Tibial artery (tissue), 4 donors: Measurements from ENCODE around the gene LUC7L.
"Not testable (repeated sequence)": the region's sequence is repeated elsewhere in the genome, so short reads cannot be mapped to it uniquely, and the experiment has no call there.

Experiments used
- DNase-seq, 2 donors: peaks; one replicate each; pipeline ENCODE4 v3.0.0-alpha.2; 2019
- H3K27ac ChIP-seq, 2 donors: fragments of 200-600 bp; sonication (generic) in 1 of 2; 1 replicate in 1 of 2; 2 replicates in 1 of 2; pipeline ENCODE4 v1.5.1; 2018 to 2019; ENCODE audit warnings: mild to moderate bottlenecking in 1 of 2
- H3K27me3 ChIP-seq, 2 donors: fragments of 200-600 bp; sonication (generic) in 1 of 2; one replicate each; pipeline versions ENCODE4 v1.5.1 to v1.6.0; 2016 to 2019
- H3K36me3 ChIP-seq, 3 donors: fragments of 200-600 bp; sonication (generic) in 2 of 3; one replicate each; pipeline ENCODE4 v1.5.1; 2016 to 2019; ENCODE audit warnings: mild to moderate bottlenecking in 2 of 3
- H3K4me1 ChIP-seq, 4 donors: fragments of 200-600 bp; sonication (generic) in 2 of 4; 1 replicate in 3 of 4; 2 replicates in 1 of 4; pipeline ENCODE4 v1.5.1; 2016 to 2019
- H3K4me3 ChIP-seq, 2 donors: fragments of 200-600 bp; sonication (generic) in 1 of 2; 1 replicate in 1 of 2; 2 replicates in 1 of 2; pipeline ENCODE4 v1.5.1; 2018 to 2019; ENCODE audit warnings: mild to moderate bottlenecking in 2 of 2
- H3K9me3 ChIP-seq, 3 donors: fragments of 200-600 bp; sonication (generic) in 1 of 3; one replicate each; pipeline ENCODE4 v1.5.1; 2016 to 2019
- intact Hi-C: fragments of 100-400 bp; cut with DNase I; formaldehyde crosslinking; loops from one replicate; pipeline ENCODE4 v1.15.0; 2023; ENCODE audit warnings: low total_unique reads
- TF ChIP-seq, protein P1 (sequence below), 2 experiments: fragments of 200-600 bp in 1 of 2; fragments of 450-650 bp in 1 of 2; IDR thresholded peaks; one replicate each; pipeline ENCODE4 v1.5.1; 2017 to 2019; ENCODE audit warnings: antibody characterized with exemption in 2 of 2, mild to moderate bottlenecking in 1 of 2, moderate library complexity in 1 of 2

LUC7L gene

DNA sequence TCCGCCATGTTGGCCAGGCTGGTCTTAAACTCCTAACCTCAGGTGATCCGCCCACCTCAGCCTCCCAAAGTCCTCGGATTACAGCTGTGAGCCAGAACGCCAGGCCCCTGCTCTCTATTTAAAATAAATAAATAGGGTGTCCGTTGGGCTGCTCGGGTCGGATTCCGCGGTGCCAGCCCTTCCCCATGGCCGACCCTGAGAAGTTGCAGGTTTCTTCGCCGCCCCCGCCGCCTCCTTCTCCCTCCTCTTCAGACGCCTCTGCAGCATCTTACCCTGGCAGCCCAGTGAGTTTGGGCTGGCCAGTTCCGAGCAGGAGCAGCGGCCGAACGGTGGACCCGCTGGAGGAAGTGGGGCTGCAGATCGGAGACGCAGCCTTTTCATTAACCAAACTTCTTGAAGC lies 1.7 kb upstream of the LUC7L start:
- H3K4me1 ChIP-seq: peaks cover 5 to 30% (median 19%) of the 10 kb centered on the region in 4 donors
- intact Hi-C loops: no loop called here
- no peak overlapping the region for H3K4me3 ChIP-seq
- H3K36me3 ChIP-seq: peaks cover 13 to 18% (median 16%) of the 10 kb centered on the region in 3 donors
- no peak overlapping the region for H3K27ac ChIP-seq
- TF ChIP-seq, protein P1, sequence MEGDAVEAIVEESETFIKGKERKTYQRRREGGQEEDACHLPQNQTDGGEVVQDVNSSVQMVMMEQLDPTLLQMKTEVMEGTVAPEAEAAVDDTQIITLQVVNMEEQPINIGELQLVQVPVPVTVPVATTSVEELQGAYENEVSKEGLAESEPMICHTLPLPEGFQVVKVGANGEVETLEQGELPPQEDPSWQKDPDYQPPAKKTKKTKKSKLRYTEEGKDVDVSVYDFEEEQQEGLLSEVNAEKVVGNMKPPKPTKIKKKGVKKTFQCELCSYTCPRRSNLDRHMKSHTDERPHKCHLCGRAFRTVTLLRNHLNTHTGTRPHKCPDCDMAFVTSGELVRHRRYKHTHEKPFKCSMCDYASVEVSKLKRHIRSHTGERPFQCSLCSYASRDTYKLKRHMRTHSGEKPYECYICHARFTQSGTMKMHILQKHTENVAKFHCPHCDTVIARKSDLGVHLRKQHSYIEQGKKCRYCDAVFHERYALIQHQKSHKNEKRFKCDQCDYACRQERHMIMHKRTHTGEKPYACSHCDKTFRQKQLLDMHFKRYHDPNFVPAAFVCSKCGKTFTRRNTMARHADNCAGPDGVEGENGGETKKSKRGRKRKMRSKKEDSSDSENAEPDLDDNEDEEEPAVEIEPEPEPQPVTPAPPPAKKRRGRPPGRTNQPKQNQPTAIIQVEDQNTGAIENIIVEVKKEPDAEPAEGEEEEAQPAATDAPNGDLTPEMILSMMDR (IDR thresholded peaks at IDR 0.05): no peak
- DNase-seq: no peak
- H3K9me3 ChIP-seq: no peaks in the 10 kb centered on the region
- H3K27me3 ChIP-seq: no peaks in the 10 kb centered on the region

DNA sequence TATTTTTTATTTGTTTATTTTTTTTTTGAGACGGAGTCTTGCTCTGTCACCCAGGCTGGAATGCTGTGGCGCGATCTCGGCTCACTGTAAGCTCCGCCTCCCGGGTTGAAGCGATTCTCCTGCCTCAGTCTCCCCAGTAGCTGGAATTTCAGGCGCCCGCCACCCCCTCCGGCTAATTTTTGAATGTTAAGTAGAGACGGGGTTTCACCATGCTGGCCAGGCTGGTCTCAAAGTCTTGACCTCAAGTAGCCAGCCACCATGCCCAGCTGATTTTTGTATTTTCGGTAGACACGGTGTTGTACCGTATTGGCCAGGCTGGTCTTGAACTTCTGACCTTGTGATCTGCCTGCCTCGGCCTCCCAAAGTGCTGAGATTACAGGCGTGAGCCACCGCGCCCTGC lies 1.1 kb upstream of the LUC7L start:
- intact Hi-C loops, DNase-seq, H3K9me3 ChIP-seq, H3K27ac ChIP-seq, H3K4me3 ChIP-seq, H3K27me3 ChIP-seq: not testable (repeated sequence)
- Histone ChIP-seq H3K4me1 (peaks cover 5 to 25% (median 14%) of the 10 kb centered on the region in 4 donors), H3K36me3 (peaks cover 19 to 24% (median 21%) of the 10 kb centered on the region in 3 donors)

DNA sequence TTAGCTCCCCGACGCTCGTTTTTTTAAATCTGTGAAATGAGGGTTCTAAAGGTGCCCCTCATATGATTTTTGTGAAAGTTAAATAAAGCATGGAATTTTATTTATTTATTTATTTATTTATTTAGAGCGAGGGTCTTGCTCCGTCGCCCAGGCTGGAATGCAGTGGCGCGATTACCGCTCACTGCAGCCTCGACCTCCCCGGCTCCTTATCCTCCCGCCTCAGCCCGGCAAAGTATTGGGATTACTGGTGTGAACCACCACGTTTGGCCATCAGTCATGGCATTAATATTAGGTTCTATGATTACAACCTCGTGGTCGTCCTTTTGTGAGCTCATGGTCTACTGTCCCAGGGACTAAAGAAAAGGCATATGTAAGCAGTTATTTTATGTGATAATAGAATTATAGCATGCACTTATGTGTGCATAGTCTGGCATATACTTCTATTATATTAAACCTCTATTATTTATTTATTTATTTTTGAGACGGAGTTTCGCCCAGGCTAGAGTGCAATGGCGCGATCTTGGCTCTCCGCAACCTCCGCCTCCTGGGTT lies 557 bp upstream of the LUC7L start:
- peak overlapping the region; percentile 90 to 95 for H3K27ac ChIP-seq
- H3K4me1 ChIP-seq: peaks cover 5 to 25% (median 14%) of the 10 kb centered on the region in 4 donors
- H3K36me3 ChIP-seq: peaks cover 22 to 29% (median 25%) of the 10 kb centered on the region in 3 donors
- no peaks in the 10 kb centered on the region for H3K9me3 ChIP-seq
- H3K4me3 ChIP-seq: peak overlapping the region; percentile 79 to 88
- no peak for DNase-seq
- no peaks in the 10 kb centered on the region for H3K27me3 ChIP-seq
- intact Hi-C loops: no loop called here
- TF ChIP-seq, protein P1 (IDR thresholded peaks at IDR 0.05): no peak

DNA sequence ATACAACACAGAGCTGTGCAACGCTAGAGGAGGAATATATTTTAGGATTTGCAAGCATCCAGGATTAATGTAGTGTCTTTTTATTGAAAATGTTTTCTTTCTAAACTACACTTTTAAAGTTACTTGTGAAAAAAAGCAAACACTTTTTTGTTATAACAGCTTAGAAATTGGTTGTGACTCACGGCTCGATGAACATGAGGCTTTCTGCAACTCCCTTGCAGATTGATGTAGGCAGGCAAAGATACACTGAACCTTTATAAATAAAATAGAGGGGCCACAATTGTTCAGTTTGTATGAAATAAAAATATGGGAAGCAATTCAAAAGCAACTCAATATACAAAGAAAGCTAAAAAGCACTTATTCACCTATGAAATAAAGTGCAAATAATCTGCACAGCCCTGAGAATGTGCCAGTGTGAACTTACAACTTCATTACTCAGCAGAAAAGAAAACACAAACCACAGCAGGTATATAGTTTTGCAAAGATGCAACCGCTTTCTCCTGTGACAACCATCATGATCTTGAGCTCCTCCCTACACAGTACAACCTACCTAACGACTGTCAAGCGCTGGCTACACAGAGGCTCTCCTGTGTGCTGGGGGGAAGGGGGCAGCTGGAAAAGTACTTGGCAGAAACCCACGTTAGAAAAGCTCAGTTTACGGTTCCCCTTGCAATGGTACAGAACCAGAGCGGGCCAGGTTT lies 948 bp downstream of the LUC7L start:
- Histone ChIP-seq H3K4me3 (peak overlapping the region; percentile 79 to 88), H3K27me3 (no peaks in the 10 kb centered on the region), H3K4me1 (peaks cover 5 to 22% (median 14%) of the 10 kb centered on the region in 4 donors), H3K9me3 (no peaks in the 10 kb centered on the region), H3K36me3 (peaks cover 37 to 44% (median 40%) of the 10 kb centered on the region in 3 donors), H3K27ac (peak overlapping the region; percentile 90 to 95)
- no peak for DNase-seq
- TF ChIP-seq, protein P1 (IDR thresholded peaks at IDR 0.05): no peak
- intact Hi-C loops: no loop called here

DNA sequence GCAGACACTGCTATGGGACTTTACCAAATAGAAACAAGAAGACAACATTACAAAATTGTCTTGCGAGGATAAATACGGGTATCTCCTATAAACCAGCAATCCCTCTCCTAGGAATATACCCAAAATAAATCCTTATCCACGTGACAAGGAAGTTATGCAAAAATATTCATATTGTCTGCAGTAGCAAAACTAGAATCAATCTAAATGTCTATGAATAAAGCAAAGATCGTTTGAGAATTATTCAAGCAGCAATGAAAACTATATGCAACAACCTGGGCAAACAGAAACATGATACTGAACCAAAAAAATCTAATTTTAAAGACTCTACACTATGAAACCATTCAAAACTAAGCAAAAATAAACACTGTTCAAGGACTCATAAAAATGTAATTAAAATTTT lies 9.2 kb downstream of the LUC7L start:
- intact Hi-C loops: no loop called here
- no peak overlapping the region for H3K27ac ChIP-seq
- no peaks in the 10 kb centered on the region for H3K27me3 ChIP-seq
- TF ChIP-seq, protein P1 (IDR thresholded peaks at IDR 0.05): no peak
- peaks cover 71 to 99% (median 76%) of the 10 kb centered on the region in 3 donors for H3K36me3 ChIP-seq
- no peak overlapping the region for H3K4me3 ChIP-seq
- H3K4me1 ChIP-seq: no peaks in the 10 kb centered on the region
- DNase-seq: no peak
- H3K9me3 ChIP-seq: no peaks in the 10 kb centered on the region

DNA sequence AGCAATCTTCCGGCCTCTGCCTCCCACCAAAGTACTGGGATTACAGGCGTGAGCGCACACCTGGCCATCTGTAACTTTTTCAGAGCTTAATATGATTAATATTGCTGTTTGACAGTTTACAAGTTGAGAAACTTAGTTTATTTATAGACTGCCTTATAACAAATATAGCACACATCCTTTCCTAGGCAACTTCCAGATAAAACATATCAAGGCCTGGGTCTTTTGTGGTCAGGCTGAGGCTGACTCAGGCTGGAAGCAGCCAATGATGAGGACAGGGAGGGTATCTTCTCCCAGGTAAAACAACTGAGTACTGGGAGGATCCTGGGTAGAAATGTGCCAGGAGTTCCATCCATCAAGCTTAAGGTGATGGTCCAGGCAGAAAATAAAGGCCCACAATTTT lies 16.2 kb downstream of the LUC7L start:
- Histone ChIP-seq H3K27me3 (no peaks in the 10 kb centered on the region), H3K4me3 (no peak overlapping the region), H3K9me3 (no peaks in the 10 kb centered on the region), H3K36me3 (peaks cover 43 to 100% (median 63%) of the 10 kb centered on the region in 3 donors), H3K27ac (no peak overlapping the region), H3K4me1 (peaks cover 0 to 6% (median 0%) of the 10 kb centered on the region in 4 donors)
- no peak for DNase-seq
- TF ChIP-seq, protein P1 (IDR thresholded peaks at IDR 0.05): no peak
- intact Hi-C loops: no loop called here

DNA sequence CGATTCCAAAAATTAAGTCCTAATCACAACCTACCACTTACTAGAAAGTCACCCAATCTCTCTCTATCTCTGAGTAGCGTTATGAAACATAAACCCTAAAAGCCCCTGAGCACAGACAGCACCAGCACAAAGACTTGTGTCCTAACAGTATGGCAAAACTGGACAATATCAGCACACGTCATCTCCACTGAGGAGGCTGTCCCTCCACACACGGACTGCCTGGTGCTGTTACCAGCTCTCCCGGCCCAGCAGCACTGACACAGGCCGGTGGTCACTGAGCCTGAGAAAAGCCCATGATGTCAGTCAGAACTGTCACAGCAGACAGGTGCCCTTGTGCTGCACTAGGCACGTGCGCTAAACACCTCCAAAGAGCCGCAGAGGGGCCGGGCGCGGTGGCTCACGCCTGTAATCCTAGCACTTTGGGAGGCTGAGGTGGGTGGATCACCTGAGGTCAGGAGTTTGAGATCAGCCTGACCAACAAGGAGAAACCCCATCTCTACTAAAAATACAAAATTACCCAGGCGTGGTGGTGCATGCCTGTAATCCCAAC lies 17.5 kb downstream of the LUC7L start:
- H3K4me3 ChIP-seq, H3K9me3 ChIP-seq, H3K27ac ChIP-seq, DNase-seq, intact Hi-C loops, H3K4me1 ChIP-seq, H3K27me3 ChIP-seq: not testable (repeated sequence)
- H3K36me3 ChIP-seq: peaks cover 47 to 100% (median 65%) of the 10 kb centered on the region in 3 donors

DNA sequence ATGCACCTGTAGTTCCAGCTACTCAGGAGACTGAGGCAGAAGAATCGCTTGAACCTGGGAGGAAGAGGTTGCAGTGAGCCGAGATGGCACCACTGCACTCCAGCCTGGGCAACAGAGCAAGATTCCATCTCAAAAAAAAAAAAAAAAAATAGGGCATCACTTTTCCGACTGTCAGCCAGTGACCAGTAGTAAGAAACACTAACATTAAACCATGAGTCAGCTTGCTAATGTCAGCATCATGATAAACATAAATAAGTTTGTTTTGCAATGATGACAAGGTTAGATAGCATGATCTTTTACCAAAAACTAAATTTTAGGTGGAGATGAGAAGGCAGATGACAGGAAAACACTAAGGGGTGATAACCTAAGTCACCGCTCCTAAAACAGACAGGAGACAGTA lies 19.9 kb downstream of the LUC7L start:
- H3K27me3 ChIP-seq, H3K27ac ChIP-seq, DNase-seq, intact Hi-C loops, H3K9me3 ChIP-seq, H3K4me3 ChIP-seq, H3K4me1 ChIP-seq: not testable (repeated sequence)
- H3K36me3 ChIP-seq: peaks cover 46 to 100% (median 68%) of the 10 kb centered on the region in 3 donors

DNA sequence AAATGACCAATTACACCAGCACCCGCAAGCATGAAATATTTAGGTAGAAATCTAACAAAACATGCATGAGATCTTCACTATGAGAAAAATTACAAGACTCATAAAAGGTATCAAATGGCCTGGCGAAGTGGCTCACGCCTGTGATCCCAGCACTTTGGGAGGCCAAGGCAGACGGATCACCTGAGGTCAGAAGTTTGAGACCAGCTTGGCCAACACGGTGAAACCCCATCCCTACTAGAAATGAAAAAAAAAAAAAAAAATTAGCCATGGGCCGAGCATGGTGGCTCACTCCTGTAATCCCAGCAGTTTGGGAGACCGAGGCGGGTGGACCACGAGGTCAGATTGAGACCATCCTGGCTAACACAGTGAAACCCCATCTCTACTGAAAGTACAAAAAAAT lies 25.2 kb downstream of the LUC7L start:
- H3K4me3 ChIP-seq, intact Hi-C loops, DNase-seq, H3K9me3 ChIP-seq, H3K27ac ChIP-seq, H3K4me1 ChIP-seq, H3K27me3 ChIP-seq: not testable (repeated sequence)
- peaks cover 73 to 97% (median 78%) of the 10 kb centered on the region in 3 donors for H3K36me3 ChIP-seq
